DND-41 (cell line): ENCODE data around the gene NLRP7.
"Not testable (repeated sequence)": the region's sequence is repeated elsewhere in the genome, so short reads cannot be mapped to it uniquely, and the experiment has no call there.

Experiments
- CTCF ChIP-seq: IDR thresholded peaks from 2 replicates; pipeline ENCODE4 v1.5.1; 2012; ENCODE audit warnings: borderline replicate concordance, low read length, moderate library complexity, mild to moderate bottlenecking; ENCODE audit not compliant: poor library complexity, severe bottlenecking; ENCODE audit errors: extremely low read depth
- EZH2 ChIP-seq: IDR thresholded peaks from 3 replicates; pipeline ENCODE4 v1.6.1; 2012; ENCODE audit warnings: borderline replicate concordance, low read depth, mild to moderate bottlenecking, moderate library complexity, low read length, inconsistent platforms; ENCODE audit not compliant: severe bottlenecking

GRCh38 chr19:54965055-54965454 is 17.7 kb upstream of the NLRP7 start:
- TF ChIP-seq CTCF, EZH2: not testable (repeated sequence)
